Lung (tissue), 12 donors: ENCODE measurements around the gene UBALD2. TPM values are rescaled to one million over a fixed set of nuclear protein-coding genes. Genes with fewer than 3 reads are reported as not detected.

ENCODE experiments used
- ATAC-seq: fragments of 200-7000 bp; cut with Tn5 transposase; one replicate; pipeline ENCODE4 v1.9.1; 2020; ENCODE audit warnings: moderate number of reproducible peaks; ENCODE audit not compliant: insufficient read depth, low FRiP score
- DNase-seq, 3 donors: peaks; one replicate each; pipeline ENCODE4 v3.0.0-alpha.2; 2013 to 2017
- H3K27ac ChIP-seq, 2 donors: one replicate each; pipeline ENCODE4 v1.5.1; 2013; ENCODE audit warnings: mild to moderate bottlenecking in 2 of 2, moderate library complexity in 2 of 2, control low read depth in 1 of 2, inconsistent platforms in 1 of 2, low read depth in 1 of 2, low read length in 1 of 2
- H3K27me3 ChIP-seq, 3 donors: one replicate each; pipeline ENCODE4 v1.5.1; 2013; ENCODE audit warnings: low read length in 2 of 3; ENCODE audit not compliant: control insufficient read depth in 3 of 3, insufficient read depth in 3 of 3
- H3K36me3 ChIP-seq, 4 donors: one replicate each; pipeline ENCODE4 v1.5.1; 2013; ENCODE audit warnings: low read length in 4 of 4, mild to moderate bottlenecking in 1 of 4, moderate library complexity in 1 of 4; ENCODE audit not compliant: control insufficient read depth in 4 of 4, insufficient read depth in 4 of 4
- H3K4me1 ChIP-seq, 5 donors: one replicate each; pipeline ENCODE4 v1.5.1; 2013; ENCODE audit warnings: low read length in 5 of 5, mild to moderate bottlenecking in 2 of 5, moderate library complexity in 1 of 5; ENCODE audit not compliant: control insufficient read depth in 5 of 5, insufficient read depth in 5 of 5
- H3K4me3 ChIP-seq: one replicate; pipeline ENCODE4 v1.5.1; 2013; ENCODE audit warnings: mild to moderate bottlenecking, control low read depth, moderate library complexity
- H3K9ac ChIP-seq, 2 donors: one replicate each; pipeline ENCODE4 v1.5.1; 2013; ENCODE audit warnings: low read length in 2 of 2, control low read depth in 1 of 2; ENCODE audit not compliant: insufficient read depth in 1 of 2
- H3K9me3 ChIP-seq, 4 donors: one replicate each; pipeline ENCODE4 v1.5.1; 2013; ENCODE audit warnings: low read length in 3 of 4, mild to moderate bottlenecking in 1 of 4, moderate library complexity in 1 of 4; ENCODE audit not compliant: control insufficient read depth in 4 of 4, insufficient read depth in 3 of 4
- CTCF ChIP-seq: IDR thresholded peaks from 2 replicates; pipeline ENCODE4 v1.5.1; 2012; ENCODE audit warnings: mild to moderate bottlenecking; ENCODE audit errors: control extremely low read depth, extremely low read depth
- WGBS, 2 donors: extraction: QIAGEN DNeasy Blood & Tissue Kit; methylation state at CpG; one replicate each; pipeline ENCODE4 v1.1.7; 2013; 5-methylcytosine and 5-hydroxymethylcytosine counted together
- polyA plus RNA-seq, 2 donors: library from polyadenylated mRNA; stranded (reverse); fragments of 200-250 nt; gene quantifications; one replicate each; pipeline ENCODE4 v1.2.1, GENCODE V29; 2013
- total RNA-seq, 2 donors: library from RNA; depleted of rRNA in 1 of 2; stranded (reverse); fragments of >200 nt in 1 of 2; gene quantifications; one replicate each; pipeline ENCODE4 v1.2.1, GENCODE V29; 2014 to 2021
- donor health status: control.
- donor health status: control.
- donor health status: Bipolar disorder and iron deficiency.
- donor health status: healthy.
- donor health status: DM: yes; HTN: yes; CAD: no.

UBALD2 gene
- total and polyA plus RNA-seq, 4 donors = 11.6 to 64.0 (median 58.5) TPM

GRCh38 chr17:76248013-76248782, 16.9 kb upstream of the UBALD2 start:
- ATAC-seq (no peak), DNase-seq (no peak)
- Histone ChIP-seq H3K4me1 (peaks cover 0 to 11% (median 0%) of the 10 kb centered on the region in 5 donors), H3K36me3 (no peaks in the 10 kb centered on the region), H3K9me3 (no peaks in the 10 kb centered on the region), H3K27me3 (no peaks in the 10 kb centered on the region), H3K27ac (no peak overlapping the region), H3K4me3 (no peak overlapping the region), H3K9ac (no peak overlapping the region)
- 71 to 79% methylated on average over 11 of the region's 11 CpGs for WGBS, 2 donors
- no peak for TF ChIP-seq CTCF

DNA sequence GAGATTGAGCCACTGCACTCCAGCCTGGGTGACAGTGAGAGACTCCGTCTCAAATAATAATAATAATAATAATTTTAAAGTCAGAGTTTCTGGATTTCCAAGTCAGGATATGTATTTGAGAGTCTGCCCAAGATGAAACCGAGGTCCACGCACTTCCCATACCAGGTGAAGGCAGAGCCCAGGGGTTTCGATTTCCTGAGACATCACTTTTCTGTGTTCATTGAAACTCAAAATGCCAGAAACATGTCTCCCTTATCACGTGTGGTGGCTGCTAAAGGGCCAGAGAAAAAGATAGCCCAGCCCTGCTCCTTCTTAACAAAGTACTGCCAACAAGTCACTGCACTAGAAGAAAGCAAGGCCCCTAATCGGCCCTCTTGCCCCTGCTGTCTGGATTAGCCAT, 15.0 kb upstream of the UBALD2 start:
- Histone ChIP-seq H3K9me3 (no peaks in the 10 kb centered on the region), H3K4me1 (peaks cover 0 to 14% (median 3%) of the 10 kb centered on the region in 5 donors), H3K9ac (no peak overlapping the region), H3K4me3 (no peak overlapping the region), H3K27ac (no peak overlapping the region), H3K27me3 (no peaks in the 10 kb centered on the region), H3K36me3 (no peaks in the 10 kb centered on the region)
- no peak for ATAC-seq
- DNase-seq = no peak
- TF ChIP-seq CTCF = no peak
- 94 to 95% methylated on average over 6 of the region's 6 CpGs for WGBS, 2 donors

GRCh38 chr17:76251478-76252039, 13.6 kb upstream of the UBALD2 start:
- TF ChIP-seq CTCF = no peak
- H3K4me3 ChIP-seq = no peak overlapping the region
- 78 to 82% methylated on average over 8 of the region's 8 CpGs for WGBS, 2 donors
- H3K27ac ChIP-seq = peak overlapping the region in 1 of 2 donors; percentile 90
- H3K27me3 ChIP-seq = no peaks in the 10 kb centered on the region
- no peak overlapping the region for H3K9ac ChIP-seq
- peaks cover 0 to 11% (median 3%) of the 10 kb centered on the region in 5 donors for H3K4me1 ChIP-seq
- ATAC-seq (no peak), DNase-seq (no peak)
- H3K9me3 ChIP-seq = no peaks in the 10 kb centered on the region
- no peaks in the 10 kb centered on the region for H3K36me3 ChIP-seq
